PC-9 (cell line): ENCODE data around the gene ADGRD1. TPM values are rescaled to one million over a fixed set of nuclear protein-coding genes. Genes with fewer than 3 reads are reported as not detected.

Experiments
- BruUV-seq: library from RNA; stranded (reverse); fragments of 400-500 nt; replicated peaks from 2 replicates; lab custom pipeline; 2021; lab: Mats Ljungman, UMichigan
- CTCF ChIA-PET: fragments of 300-600 bp; sonication (Branson Sonifier 250); formaldehyde crosslinking; loops from one replicate; lab custom pipeline; 2022; ENCODE audit warnings: antibody characterized with exemption; lab: Charles Lee
- POLR2A ChIA-PET: fragments of 300-600 bp; sonication (Branson Sonifier 250); formaldehyde crosslinking; loops from one replicate; lab custom pipeline; 2022; ENCODE audit warnings: antibody characterized with exemption; ENCODE audit not compliant: unreplicated experiment; lab: Charles Lee
- DNase-seq, 2 experiments: peaks; one replicate each; pipeline versions ENCODE4 v3.0.0 to v3.0.0-alpha.2; 2015 to 2022; ENCODE audit warnings: mixed read lengths in 1 of 2
- H2AFZ ChIP-seq: fragments of 200-600 bp; sonication (generic); 2 replicates; pipeline ENCODE4 v1.8.1; 2017; ENCODE audit warnings: antibody characterized with exemption
- H3F3A ChIP-seq: fragments of 200-600 bp; sonication (generic); 2 replicates; pipeline ENCODE4 v1.8.1; 2017; ENCODE audit warnings: antibody characterized with exemption, mild to moderate bottlenecking, low read depth; ENCODE audit not compliant: insufficient read depth
- H3K27ac ChIP-seq: fragments of 200-600 bp; sonication (generic); 2 replicates; pipeline ENCODE4 v1.6.1; 2016; ENCODE audit warnings: mixed run types
- H3K27me3 ChIP-seq: fragments of 200-600 bp; sonication (generic); 2 replicates; pipeline ENCODE4 v1.6.1; 2016; ENCODE audit warnings: low read depth, mixed run types; ENCODE audit not compliant: insufficient read depth
- H3K36me3 ChIP-seq: fragments of 200-600 bp; sonication (generic); 2 replicates; pipeline ENCODE4 v1.6.1; 2016; ENCODE audit warnings: low read depth, mixed run types
- H3K4me1 ChIP-seq: fragments of 200-600 bp; sonication (generic); replicated peaks from 2 replicates; pipeline ENCODE4 v1.6.1; 2016; ENCODE audit warnings: mixed run types; ENCODE audit not compliant: insufficient read depth
- H3K4me2 ChIP-seq: fragments of 200-600 bp; sonication (generic); 2 replicates; pipeline ENCODE4 v1.6.1; 2017; ENCODE audit warnings: mixed run types
- H3K4me3 ChIP-seq: fragments of 200-600 bp; sonication (generic); 2 replicates; pipeline ENCODE4 v1.6.1; 2016; ENCODE audit warnings: mixed run types
- H3K79me2 ChIP-seq: fragments of 200-600 bp; sonication (generic); 2 replicates; pipeline ENCODE4 v1.6.1; 2017; ENCODE audit warnings: low read depth, mixed run types
- H3K9me2 ChIP-seq: fragments of 200-600 bp; sonication (generic); 2 replicates; pipeline ENCODE4 v1.8.1; 2017; ENCODE audit warnings: mild to moderate bottlenecking; ENCODE audit not compliant: insufficient read depth
- H3K9me3 ChIP-seq: fragments of 200-600 bp; sonication (generic); 2 replicates; pipeline ENCODE4 v1.8.1; 2016; ENCODE audit warnings: low read depth; ENCODE audit not compliant: insufficient read depth
- H4K20me1 ChIP-seq: fragments of 200-600 bp; sonication (generic); 2 replicates; pipeline ENCODE4 v1.8.1; 2017; ENCODE audit not compliant: insufficient read depth
- CTCF ChIP-seq: fragments of 200-600 bp; sonication (generic); conservative IDR thresholded peaks from 2 replicates; pipeline ENCODE4 v1.6.1; 2017; ENCODE audit warnings: mixed run types, antibody characterized with exemption, mild to moderate bottlenecking, moderate library complexity
- EZH2 ChIP-seq: fragments of 200-600 bp; sonication (generic); IDR thresholded peaks from 2 replicates; pipeline ENCODE4 v1.8.0; 2017; ENCODE audit warnings: antibody characterized with exemption, low read depth
- intact Hi-C: fragments of 100-400 bp; cut with micrococcal nuclease; formaldehyde crosslinking; loops from one replicate; pipeline ENCODE4 v1.10.0; 2022; ENCODE audit not compliant: unreplicated experiment
- total RNA-seq: library from RNA; stranded (reverse); gene quantifications from 2 replicates; pipeline ENCODE4 v1.2.3, GENCODE V29; 2021

Gene ADGRD1
- total RNA-seq, 1 experiment from 2014 or later, result not detected

DNA sequence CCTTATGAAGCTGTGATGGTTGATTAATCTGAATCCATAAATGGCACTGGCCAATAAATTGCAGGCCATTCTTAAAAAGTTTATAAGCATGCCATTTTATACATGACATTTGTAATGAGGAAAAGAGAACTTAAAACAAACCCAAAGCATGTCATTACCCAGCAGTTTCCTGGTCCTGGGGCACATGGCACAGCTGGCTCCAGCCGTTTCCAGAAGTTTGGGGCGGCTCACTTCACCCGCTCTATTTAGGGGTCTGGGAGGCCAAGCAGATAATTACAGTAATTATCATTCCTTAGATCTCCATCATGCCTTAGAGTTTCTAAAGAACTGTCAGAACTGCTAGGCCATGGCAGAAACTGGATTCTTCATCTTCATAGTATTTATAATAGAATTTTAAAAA, 6.4 kb downstream of the ADGRD1 start:
- no peaks in the 10 kb centered on the region for H3K79me2 ChIP-seq
- ChIA-PET POLR2A (no interaction called here), CTCF (no interaction called here)
- no peak overlapping the region for H3K27ac ChIP-seq
- no peaks in the 10 kb centered on the region for H4K20me1 ChIP-seq
- H3K9me2 ChIP-seq, result no peaks in the 10 kb centered on the region
- no TSS peak for BruUV-seq
- H3K27me3 ChIP-seq, result peaks cover 78% of the 10 kb centered on the region
- H3K4me1 ChIP-seq, result no peaks in the 10 kb centered on the region
- no peak overlapping the region for H3K4me2 ChIP-seq
- H3K36me3 ChIP-seq, result no peaks in the 10 kb centered on the region
- H3K9me3 ChIP-seq, result no peaks in the 10 kb centered on the region
- intact Hi-C loops, result no loop called here
- H2AFZ ChIP-seq, result no peak overlapping the region
- peaks cover 7% of the 10 kb centered on the region for H3F3A ChIP-seq
- H3K4me3 ChIP-seq, result no peak overlapping the region
- no peak for TF ChIP-seq CTCF
- no peak for TF ChIP-seq EZH2
- DNase-seq, result no peak

DNA sequence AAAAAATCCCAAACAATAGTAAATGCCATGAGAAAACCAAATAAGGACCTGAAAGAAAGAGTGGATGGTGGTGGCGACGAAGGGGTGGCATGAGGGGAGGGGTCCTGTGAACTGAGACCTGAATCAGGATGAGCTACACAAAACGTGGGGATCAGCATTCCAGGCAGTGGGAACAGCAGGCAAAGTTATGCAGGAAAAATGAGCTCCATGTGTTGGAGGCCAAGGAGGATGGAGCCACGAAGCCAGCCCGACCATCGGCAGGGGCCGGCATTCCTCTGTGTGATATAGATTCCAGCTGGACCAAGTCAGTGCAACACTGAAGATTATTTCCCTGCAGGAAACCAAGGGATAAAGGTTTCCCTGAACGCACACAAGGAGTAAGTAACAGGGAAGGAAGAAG, 7.1 kb downstream of the ADGRD1 start:
- TF ChIP-seq EZH2, result no peak
- TF ChIP-seq CTCF, result no peak
- no TSS peak for BruUV-seq
- POLR2A ChIA-PET, result no interaction called here
- Histone ChIP-seq H2AFZ (no peak overlapping the region), H3K27ac (no peak overlapping the region), H3K4me2 (no peak overlapping the region), H3K27me3 (peaks cover 80% of the 10 kb centered on the region), H4K20me1 (no peaks in the 10 kb centered on the region), H3K79me2 (no peaks in the 10 kb centered on the region), H3K36me3 (no peaks in the 10 kb centered on the region), H3K9me3 (no peaks in the 10 kb centered on the region), H3K9me2 (no peaks in the 10 kb centered on the region), H3F3A (peaks cover 7% of the 10 kb centered on the region), H3K4me1 (no peaks in the 10 kb centered on the region), H3K4me3 (no peak overlapping the region)
- CTCF ChIA-PET, result no interaction called here
- no peak for DNase-seq
- intact Hi-C loops, result no loop called here

GRCh38 chr12:130961921-130962451, 8.3 kb downstream of the ADGRD1 start:
- BruUV-seq, result no TSS peak
- TF ChIP-seq CTCF (no peak), EZH2 (no peak)
- Histone ChIP-seq H3K36me3 (no peaks in the 10 kb centered on the region), H3K4me3 (no peak overlapping the region), H4K20me1 (no peaks in the 10 kb centered on the region), H3K27ac (no peak overlapping the region), H3K9me2 (no peaks in the 10 kb centered on the region), H3F3A (peaks cover 3% of the 10 kb centered on the region), H3K27me3 (peaks cover 88% of the 10 kb centered on the region), H3K4me1 (no peaks in the 10 kb centered on the region), H3K79me2 (no peaks in the 10 kb centered on the region), H3K9me3 (no peaks in the 10 kb centered on the region), H2AFZ (no peak overlapping the region), H3K4me2 (no peak overlapping the region)
- POLR2A ChIA-PET, result no interaction called here
- intact Hi-C loops, result no loop called here
- CTCF ChIA-PET, result no interaction called here
- DNase-seq, result no peak
